HG03520 (cell line): ENCODE measurements around the gene AMIGO2.

Experiments used
- ATAC-seq: cut with Tn5 transposase; IDR thresholded peaks from one replicate; pipeline ENCODE4 v1.9.1; 2021; ENCODE audit warnings: mild to moderate bottlenecking, moderate library complexity; ENCODE audit not compliant: unreplicated experiment

Gene AMIGO2

DNA sequence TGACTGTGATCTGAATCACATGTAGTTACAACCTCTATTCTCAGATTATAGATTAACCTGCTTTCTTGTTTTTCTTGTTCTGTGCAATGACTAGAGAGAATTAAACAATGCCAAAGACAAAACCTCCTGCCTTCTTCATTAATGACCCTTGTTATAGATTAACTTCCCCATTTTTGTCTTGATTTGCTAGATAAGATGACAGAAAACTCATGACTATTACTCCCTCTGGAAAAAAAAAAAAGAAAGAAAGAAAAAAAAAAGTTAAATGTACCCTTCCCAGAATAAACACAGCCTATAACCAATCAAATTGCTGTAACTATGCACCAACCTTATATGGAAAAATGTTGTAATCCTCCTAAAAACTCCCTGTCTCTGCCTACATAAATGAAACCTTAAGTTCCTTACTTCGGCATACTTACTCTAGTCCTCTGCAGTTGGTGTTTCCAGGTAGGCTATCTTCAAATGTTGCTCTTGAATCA lies 41.5 kb downstream of the AMIGO2 start:
- no peak for ATAC-seq

DNA sequence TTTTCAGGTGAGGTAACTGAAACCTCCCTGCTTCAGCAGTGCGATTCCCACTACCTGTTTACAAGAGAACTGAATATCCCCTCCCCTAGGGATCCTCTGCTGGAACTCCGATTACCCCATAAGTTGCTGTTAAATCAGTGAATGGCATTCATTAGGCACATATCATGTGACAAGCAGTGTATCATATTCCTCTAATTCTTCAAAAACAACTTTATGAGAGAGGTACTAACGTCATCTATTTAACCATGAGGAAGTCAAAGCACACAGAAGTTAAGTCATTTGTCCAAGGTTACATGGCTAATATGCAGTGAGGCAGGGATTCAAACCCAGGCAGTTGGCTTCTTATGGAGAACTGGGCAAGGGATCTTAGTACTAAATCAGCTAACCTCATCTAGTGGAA lies 44.3 kb downstream of the AMIGO2 start:
- ATAC-seq = no peak

DNA sequence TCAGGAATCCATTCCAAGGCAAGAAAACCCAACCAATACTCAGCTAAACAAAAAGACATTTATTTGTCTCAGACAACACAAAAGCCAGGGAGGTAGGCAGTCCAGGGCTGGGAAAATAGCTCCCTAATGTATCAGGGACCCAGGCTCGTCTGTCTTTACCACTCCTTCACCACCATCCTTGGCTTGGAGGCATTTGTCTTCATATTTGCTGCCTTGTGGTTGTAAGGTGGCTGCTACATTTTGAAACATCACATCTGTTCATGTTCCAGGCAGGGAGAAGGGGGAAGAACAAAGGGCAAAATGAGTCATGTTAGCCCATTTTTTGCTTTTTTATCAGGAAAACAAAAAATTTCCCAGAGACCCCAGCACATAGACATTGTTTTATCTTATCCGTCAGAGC lies 45.1 kb downstream of the AMIGO2 start:
- ATAC-seq = no peak

DNA sequence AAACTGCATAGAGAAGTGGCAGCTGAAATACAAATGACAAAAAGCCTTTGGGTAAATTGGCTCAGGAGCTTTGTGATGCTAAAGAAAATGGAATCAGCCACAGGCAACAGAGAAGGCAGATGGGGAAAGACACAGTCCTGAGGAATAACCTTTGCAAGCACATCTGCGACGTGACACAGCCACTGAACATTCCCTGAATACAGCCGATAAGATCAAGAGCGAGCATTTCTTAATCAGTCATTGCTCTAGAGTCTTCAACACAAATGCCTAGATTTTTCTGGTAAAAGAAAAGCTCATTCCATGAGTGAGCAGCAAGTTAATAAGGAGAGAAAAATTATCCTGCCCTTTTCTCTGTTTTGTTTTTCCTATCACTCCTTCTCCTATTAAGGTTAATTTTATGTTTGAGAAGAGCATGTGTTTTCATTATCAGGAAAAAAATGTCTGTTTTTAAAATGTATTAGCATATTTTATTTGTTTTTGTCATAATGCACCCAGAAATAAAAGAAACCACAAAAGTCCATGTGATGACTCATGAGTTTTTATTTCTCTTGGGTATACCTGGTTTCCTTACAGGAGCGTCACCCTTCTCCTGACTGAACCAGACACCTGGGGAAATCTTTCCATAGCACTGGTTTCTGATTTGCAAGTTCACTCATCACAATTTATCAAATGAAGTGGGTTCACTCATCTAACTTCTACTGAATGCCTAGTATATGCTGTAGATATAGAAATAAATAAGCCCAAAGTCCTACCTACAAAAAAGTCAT lies 45.8 kb downstream of the AMIGO2 start:
- ATAC-seq = no peak

DNA sequence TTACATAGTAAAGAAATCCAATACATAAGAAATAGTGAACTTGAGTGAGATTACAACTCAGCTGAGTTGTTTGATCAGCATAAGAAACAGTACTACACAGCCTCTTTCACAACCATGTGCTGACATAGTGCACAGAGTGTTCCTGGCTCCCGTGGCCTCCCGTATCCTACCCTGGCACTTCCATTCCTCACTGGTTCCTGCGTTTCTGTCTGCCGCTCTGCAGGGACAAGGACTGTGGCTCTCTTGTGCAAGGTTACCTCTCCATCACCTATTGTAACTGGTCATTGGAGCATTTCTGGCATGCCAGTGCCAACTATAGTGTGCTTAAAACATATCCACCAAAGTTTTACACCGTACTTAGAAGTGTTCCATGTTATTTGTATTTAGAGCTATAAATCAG lies 46.7 kb downstream of the AMIGO2 start:
- ATAC-seq = no peak

DNA sequence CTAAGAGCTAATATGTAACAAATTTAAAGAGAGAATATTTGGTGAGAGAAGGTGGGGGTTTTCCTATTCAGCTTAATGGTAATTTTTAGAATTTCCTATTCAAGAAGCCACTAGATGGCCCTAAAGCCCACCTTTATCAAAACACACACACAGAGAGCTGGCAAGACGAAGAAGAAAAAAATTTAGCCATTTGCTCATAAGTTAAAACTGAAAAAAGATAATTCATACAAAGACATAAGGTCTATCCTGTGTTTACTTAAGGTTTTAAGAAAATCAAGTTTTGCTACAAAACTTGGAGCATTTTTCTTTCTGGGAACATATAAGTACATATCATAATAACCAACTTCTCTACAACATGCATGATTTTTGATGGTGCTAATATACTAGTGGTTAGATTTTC lies 47.1 kb downstream of the AMIGO2 start:
- no peak for ATAC-seq

DNA sequence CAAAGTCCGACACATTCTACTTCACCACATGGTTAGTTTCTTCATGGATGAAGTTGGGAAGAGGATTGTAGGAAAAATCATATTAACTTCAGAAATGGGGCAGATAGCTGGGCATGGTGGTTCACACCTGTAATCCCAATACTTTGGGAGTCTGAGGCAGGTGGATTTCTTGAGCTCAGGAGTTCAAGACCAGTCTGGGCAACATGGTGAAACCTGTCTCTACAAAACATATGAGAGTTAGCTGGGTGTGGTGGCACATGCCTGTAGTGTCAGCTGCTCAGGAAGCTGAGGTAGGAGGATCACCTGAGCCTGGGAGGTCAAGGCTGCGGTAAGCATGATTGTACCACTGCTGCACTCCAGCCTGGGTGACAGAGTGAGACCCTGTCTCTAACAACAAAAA lies 49.9 kb downstream of the AMIGO2 start:
- no peak for ATAC-seq

DNA sequence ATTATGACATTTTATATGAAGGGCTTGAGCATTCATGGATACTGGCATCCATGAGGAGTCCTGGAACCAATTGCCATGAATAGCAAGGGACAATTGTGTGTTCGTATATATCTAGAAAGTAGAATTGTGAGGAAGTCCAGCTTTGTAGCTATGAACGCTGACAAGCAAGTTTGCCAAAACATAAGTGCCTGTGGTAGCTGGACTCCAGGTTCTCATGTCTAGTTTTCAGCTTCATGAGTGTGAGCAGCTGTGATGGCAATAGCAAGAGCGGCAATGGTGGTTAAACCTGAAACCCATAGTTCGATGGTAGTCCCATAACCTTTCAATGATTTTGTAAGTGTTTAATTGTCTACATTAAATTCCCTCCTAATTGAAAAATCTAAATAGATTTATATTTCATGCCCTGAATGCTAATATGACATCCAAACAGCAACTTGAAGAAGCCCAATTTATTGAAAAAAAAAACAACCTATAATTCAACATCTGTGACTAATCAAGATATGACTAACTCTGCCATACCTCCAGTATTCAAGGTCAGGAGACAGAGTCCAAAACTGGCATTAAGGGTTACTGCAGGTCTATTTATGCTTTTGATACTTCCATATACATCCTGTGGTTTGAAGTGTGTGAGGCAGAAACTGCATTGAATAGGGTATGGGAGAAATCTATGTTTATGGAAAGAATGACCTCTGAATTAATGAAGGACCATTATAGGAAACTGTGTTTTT lies 50.6 kb downstream of the AMIGO2 start:
- ATAC-seq = no peak

DNA sequence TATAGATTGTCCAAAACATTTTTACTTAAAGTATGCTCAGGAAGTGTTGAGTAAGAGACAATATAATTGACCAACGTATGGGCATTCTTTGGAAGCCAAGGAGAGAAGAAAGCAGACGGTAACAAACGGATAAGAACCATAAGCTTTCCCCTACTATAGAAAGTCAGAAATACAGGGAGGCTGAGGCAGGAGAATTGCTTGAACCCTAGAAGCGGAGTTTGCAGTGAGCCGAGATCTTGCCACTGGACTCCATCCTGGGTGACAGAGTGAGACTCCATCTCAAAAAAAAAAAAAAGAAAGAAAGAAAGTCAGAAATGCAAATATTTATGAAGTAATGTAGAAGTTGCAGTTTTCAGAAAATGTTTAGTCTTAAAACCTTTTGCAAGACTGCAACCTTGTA lies 51.6 kb downstream of the AMIGO2 start:
- no peak for ATAC-seq
